IMR-90 (cell line): Measurements from ENCODE around the gene SETD6. TPM values are rescaled to one million over a fixed set of nuclear protein-coding genes. Genes with fewer than 3 reads are reported as not detected.

Experiments
- ATAC-seq: fragments of 200-7000 bp; cut with Tn5 transposase; 2 replicates; pipeline ENCODE4 v1.9.1; 2020; ENCODE audit warnings: low read depth, mild to moderate bottlenecking, moderate library complexity
- BruUV-seq: library from RNA; stranded (reverse); fragments of 400-500 nt; replicated peaks from 2 replicates; lab custom pipeline; 2021; lab: Mats Ljungman, UMichigan
- CTCF ChIA-PET: fragments of 300-600 bp; formaldehyde crosslinking; extraction: SDS; loops from one replicate; lab custom pipeline; 2021; ENCODE audit warnings: antibody characterized with exemption; lab: Yijun Ruan, JAX
- POLR2A ChIA-PET: fragments of 300-600 bp; sonication (Branson Sonifier 250); formaldehyde crosslinking; loops from one replicate; lab custom pipeline; 2022; ENCODE audit warnings: antibody characterized with exemption; ENCODE audit not compliant: unreplicated experiment; lab: Charles Lee
- DNase-seq: peaks from one replicate; pipeline ENCODE4 v3.0.0; 2013
- H2AFZ ChIP-seq: replicated peaks from 2 replicates; pipeline ENCODE3; 2013; ENCODE audit warnings: low read length, mild to moderate bottlenecking; ENCODE audit not compliant: poor library complexity
- H2AK5ac ChIP-seq: 2 replicates; pipeline ENCODE4 v1.6.1; 2013; ENCODE audit warnings: low read depth, low read length, inconsistent platforms
- H2AK9ac ChIP-seq: replicated peaks from 2 replicates; pipeline ENCODE3; 2013; ENCODE audit warnings: mild to moderate bottlenecking, low read depth, low read length, moderate library complexity; ENCODE audit not compliant: poor library complexity
- H2BK120ac ChIP-seq: 2 replicates; pipeline ENCODE4 v1.6.1; 2013; ENCODE audit warnings: low read depth, low read length, inconsistent platforms
- H2BK15ac ChIP-seq: 3 replicates; pipeline ENCODE4 v1.6.1; 2013; ENCODE audit warnings: low read depth, low read length, inconsistent platforms
- H2BK20ac ChIP-seq: 2 replicates; pipeline ENCODE4 v1.6.1; 2013; ENCODE audit warnings: low read depth, mild to moderate bottlenecking, inconsistent platforms, low read length, moderate library complexity
- H2BK5ac ChIP-seq: 2 replicates; pipeline ENCODE4 v1.6.1; 2013; ENCODE audit warnings: mild to moderate bottlenecking, low read depth, low read length, inconsistent platforms; ENCODE audit not compliant: poor library complexity, severe bottlenecking
- H3K14ac ChIP-seq: replicated peaks from 2 replicates; pipeline ENCODE4 v1.6.1; 2013; ENCODE audit warnings: low read depth, low read length, inconsistent platforms
- H3K18ac ChIP-seq: 2 replicates; pipeline ENCODE4 v1.6.1; 2013; ENCODE audit warnings: low read depth, low read length, control low read depth
- H3K23ac ChIP-seq: 2 replicates; pipeline ENCODE4 v1.6.1; 2013; ENCODE audit warnings: low read depth, low read length, inconsistent platforms
- H3K27ac ChIP-seq: 2 replicates; pipeline ENCODE4 v1.5.1; 2013; ENCODE audit warnings: mild to moderate bottlenecking, control low read depth, low read length; ENCODE audit not compliant: insufficient read depth
- H3K27me3 ChIP-seq: 2 replicates; pipeline ENCODE4 v1.6.1; 2013; ENCODE audit warnings: low read length; ENCODE audit not compliant: control insufficient read depth, insufficient read depth
- H3K36me3 ChIP-seq: 2 replicates; pipeline ENCODE4 v1.6.1; 2013; ENCODE audit warnings: low read length, mixed read lengths; ENCODE audit not compliant: control insufficient read depth, insufficient read depth
- H3K4ac ChIP-seq: 2 replicates; pipeline ENCODE4 v1.6.1; 2013; ENCODE audit warnings: low read depth, low read length, inconsistent platforms
- H3K4me1 ChIP-seq: 2 replicates; pipeline ENCODE4 v1.6.1; 2013; ENCODE audit warnings: low read length, mixed read lengths; ENCODE audit not compliant: control insufficient read depth, insufficient read depth
- H3K4me2 ChIP-seq: 2 replicates; pipeline ENCODE4 v1.6.1; 2013; ENCODE audit warnings: low read depth, mild to moderate bottlenecking, control low read depth, low read length, moderate library complexity
- H3K4me3 ChIP-seq: 2 replicates; pipeline ENCODE4 v1.5.1; 2013; ENCODE audit warnings: low read depth, mild to moderate bottlenecking, control low read depth, low read length, moderate library complexity; ENCODE audit not compliant: insufficient read depth
- H3K56ac ChIP-seq: 2 replicates; pipeline ENCODE4 v1.6.1; 2013; ENCODE audit warnings: low read length, inconsistent platforms; ENCODE audit not compliant: insufficient read depth; ENCODE audit errors: extremely low read depth
- H3K79me1 ChIP-seq, 2 experiments: 2 replicates each; pipeline ENCODE4 v1.6.1; 2013; ENCODE audit warnings: low read length in 2 of 2, inconsistent platforms in 1 of 2, low read depth in 1 of 2
- H3K9ac ChIP-seq: 2 replicates; pipeline ENCODE4 v1.6.1; 2013; ENCODE audit warnings: low read depth, low read length, control low read depth
- H3K9me1 ChIP-seq: 2 replicates; pipeline ENCODE4 v1.6.1; 2013; ENCODE audit warnings: low read length, inconsistent platforms; ENCODE audit not compliant: insufficient read depth
- H3K9me3 ChIP-seq: 2 replicates; pipeline ENCODE4 v1.6.1; 2013; ENCODE audit warnings: low read length; ENCODE audit not compliant: control insufficient read depth, insufficient read depth
- H4K20me1 ChIP-seq: 2 replicates; pipeline ENCODE4 v1.6.1; 2013; ENCODE audit warnings: low read length, inconsistent platforms; ENCODE audit not compliant: insufficient read depth
- H4K5ac ChIP-seq: 2 replicates; pipeline ENCODE4 v1.6.1; 2013; ENCODE audit warnings: mild to moderate bottlenecking, low read depth, low read length, control low read depth
- H4K8ac ChIP-seq, 2 experiments: 2 replicates each; pipeline ENCODE4 v1.6.1; 2013; ENCODE audit warnings: low read depth in 2 of 2, low read length in 2 of 2, control low read depth in 1 of 2, inconsistent platforms in 1 of 2
- H4K91ac ChIP-seq: 2 replicates; pipeline ENCODE4 v1.6.1; 2013; ENCODE audit warnings: low read depth, low read length, inconsistent platforms; ENCODE audit not compliant: insufficient read depth
- BHLHE40 ChIP-seq: fragments of 150-350 bp; IDR thresholded peaks from 2 replicates; pipeline ENCODE4 v1.6.1; 2016; ENCODE audit warnings: mild to moderate bottlenecking, low read depth, low read length
- CEBPB ChIP-seq: IDR thresholded peaks from 2 replicates; pipeline ENCODE4 v1.6.1; 2012; ENCODE audit warnings: low read depth, low read length, improper control_type of control experiment
- CTCF ChIP-seq: conservative IDR thresholded peaks from 2 replicates; pipeline ENCODE4 v1.5.1; 2012; ENCODE audit warnings: mild to moderate bottlenecking, low read depth, low read length, improper control_type of control experiment
- FOS ChIP-seq: fragments of 150-350 bp; IDR thresholded peaks from 2 replicates; pipeline ENCODE4 v1.6.1; 2016; ENCODE audit warnings: low read depth, low read length
- MXI1 ChIP-seq: IDR thresholded peaks from 2 replicates; pipeline ENCODE4 v1.6.1; 2012; ENCODE audit warnings: low read depth, mild to moderate bottlenecking, low read length, moderate library complexity, borderline replicate concordance
- NFE2L2 ChIP-seq: fragments of 150-350 bp; IDR thresholded peaks from 2 replicates; pipeline ENCODE4 v1.6.1; 2016; ENCODE audit warnings: low read depth, mild to moderate bottlenecking, low read length
- POLR2A ChIP-seq: IDR thresholded peaks from 2 replicates; pipeline ENCODE4 v1.6.1; 2012; ENCODE audit warnings: mild to moderate bottlenecking, low read depth, low read length
- RAD21 ChIP-seq: IDR thresholded peaks from 2 replicates; pipeline ENCODE4 v1.6.1; 2012; ENCODE audit warnings: low read length, improper control_type of control experiment
- WGBS, 2 experiments: methylation state at CpG; one replicate each; pipeline versions ENCODE4 v1.1.5 to v1.1.7; 2013; ENCODE audit warnings: missing lambda C conversion rate in 2 of 2; ENCODE audit not compliant: insufficient read length in 1 of 2; ENCODE audit errors: extremely low coverage in 2 of 2; 5-methylcytosine and 5-hydroxymethylcytosine counted together
- dilution Hi-C: fragments of 300-500 bp; cut with HindIII; formaldehyde crosslinking; loops from one replicate; pipeline ENCODE4 v1.14.3; 2018; ENCODE audit warnings: low sequenced_read_pairs; ENCODE audit not compliant: unreplicated experiment
- in situ Hi-C: fragments of 300-500 bp; cut with MboI; formaldehyde crosslinking; loops from 3 replicates; pipeline ENCODE4 v1.14.3; 2019; ENCODE audit warnings: low sequenced_read_pairs, inconsistent platforms, mixed read lengths
- intact Hi-C: fragments of 100-400 bp; cut with micrococcal nuclease; formaldehyde crosslinking; loops from 2 replicates; pipeline ENCODE4 v1.10.0; 2022
- polyA plus RNA-seq, 3 experiments: library from polyadenylated mRNA; depleted of rRNA; stranded (reverse); fragments of >200 nt; gene quantifications; 2 replicates each; pipeline ENCODE4 v1.2.3, GENCODE V29; 2012; ENCODE audit warnings: low replicate concordance in 1 of 3
- total RNA-seq: library from RNA; depleted of rRNA; stranded (reverse); fragments of >200 nt; gene quantifications from 2 replicates; pipeline ENCODE4 v1.2.3, GENCODE V29; 2012

Gene SETD6
- total and polyA plus RNA-seq, 2 of the 4 experiments (the other 2 are of a cell fraction), result 3.2 to 6.4 TPM

GRCh38 chr16:58509256-58510096, 5.8 kb upstream of the SETD6 start:
- in situ Hi-C loops, result no loop called here
- H2BK5ac ChIP-seq, result no peak overlapping the region
- no peaks in the 10 kb centered on the region; the same call in 1 of the 2 replicates for H3K36me3 ChIP-seq
- WGBS, 2 experiments, result 100% methylated on average over 1 of the region's 9 CpGs; no CpG with 5 or more reads in 1 of the 2 experiments
- H3K79me1 ChIP-seq, result no peaks in the 10 kb centered on the region
- intact Hi-C loops, result no loop called here
- H4K20me1 ChIP-seq, result peaks cover 6% of the 10 kb centered on the region; the same call in 1 of the 2 replicates
- ATAC-seq (no peak), DNase-seq (no peak)
- H3K27ac ChIP-seq, result no peak overlapping the region
- no peak overlapping the region for H3K4ac ChIP-seq
- no peak overlapping the region for H3K56ac ChIP-seq
- no peak overlapping the region for H2BK120ac ChIP-seq
- no peak overlapping the region for H3K4me2 ChIP-seq
- H3K4me1 ChIP-seq, result no peaks in the 10 kb centered on the region
- no peak overlapping the region for H2AK9ac ChIP-seq
- no peak overlapping the region for H2AK5ac ChIP-seq
- dilution Hi-C loops, result no loop called here
- H3K9me3 ChIP-seq, result no peaks in the 10 kb centered on the region
- H2BK15ac ChIP-seq, result no peak overlapping the region
- H4K91ac ChIP-seq, result no peak overlapping the region
- TF ChIP-seq NFE2L2 (no peak), RAD21 (no peak), CEBPB (no peak), CTCF (no peak), FOS (no peak), BHLHE40 (no peak), MXI1 (no peak), POLR2A (no peak)
- H3K9me1 ChIP-seq, result no peaks in the 10 kb centered on the region
- no peak overlapping the region for H3K18ac ChIP-seq
- no peak overlapping the region for H3K14ac ChIP-seq
- H4K8ac ChIP-seq, result no peak overlapping the region
- no peaks in the 10 kb centered on the region for H3K27me3 ChIP-seq
- H4K5ac ChIP-seq, result no peak overlapping the region
- no peak overlapping the region for H3K9ac ChIP-seq
- H2AFZ ChIP-seq, result peak overlapping the region; percentile 32
- no peak overlapping the region for H3K23ac ChIP-seq
- POLR2A ChIA-PET, result no interaction called here
- no peak overlapping the region for H3K4me3 ChIP-seq
- CTCF ChIA-PET, result no interaction called here
- no peak overlapping the region for H2BK20ac ChIP-seq
- BruUV-seq, result no TSS peak
